GM12872 (cell line): Measurements from ENCODE around the gene SALL3.

Experiments
- CTCF ChIP-seq: IDR thresholded peaks from 3 replicates; pipeline ENCODE4 v1.5.1; 2011; ENCODE audit warnings: low read depth, mild to moderate bottlenecking, low read length, moderate library complexity; ENCODE audit not compliant: insufficient read depth

Gene SALL3

GRCh38 chr18:78953566-78953965, 26.1 kb upstream of the SALL3 start:
- TF ChIP-seq CTCF = no peak

- no peak for TF ChIP-seq CTCF
These were observed 24.6 kb upstream of the SALL3 start for GRCh38 chr18:78955051-78955450.

GRCh38 chr18:78957140-78957539, 22.5 kb upstream of the SALL3 start:
- TF ChIP-seq CTCF = no peak

- no peak for TF ChIP-seq CTCF
These were observed 18.9 kb upstream of the SALL3 start for GRCh38 chr18:78960709-78961108.

GRCh38 chr18:78962098-78962497, 17.5 kb upstream of the SALL3 start:
- no peak for TF ChIP-seq CTCF

GRCh38 chr18:78965260-78965659, 14.4 kb upstream of the SALL3 start:
- no peak for TF ChIP-seq CTCF

- no peak for TF ChIP-seq CTCF
These were observed 13.5 kb upstream of the SALL3 start for GRCh38 chr18:78965917-78966792.

GRCh38 chr18:78966793-78967106, 12.9 kb upstream of the SALL3 start:
- no peak for TF ChIP-seq CTCF
